Activated CD8-positive, alpha-beta T cell treated with anti-CD3 and anti-CD28 coated beads for 36 hours (primary cell): ENCODE data around the gene MTX1. TPM values are rescaled to one million over a fixed set of nuclear protein-coding genes. Genes with fewer than 3 reads are reported as not detected.

Experiments used
- ATAC-seq: fragments of 200-7000 bp; cut with Tn5 transposase; one replicate; pipeline ENCODE4 v1.10.0; 2021; ENCODE audit warnings: mild to moderate bottlenecking, moderate library complexity
- CTCF ChIA-PET: fragments of 350-600 bp; sonication (Branson Sonifier 250); formaldehyde crosslinking; loops from one replicate; lab custom pipeline; 2021; ENCODE audit warnings: antibody characterized with exemption; lab: Charles Lee
- POLR2A ChIA-PET: fragments of 350-600 bp; sonication (Branson Sonifier 250); formaldehyde crosslinking; loops from one replicate; lab custom pipeline; 2021; ENCODE audit warnings: antibody characterized with exemption; lab: Charles Lee
- DNase-seq: peaks from one replicate; pipeline ENCODE4 v3.0.0-alpha.2; 2020
- H3K27ac Mint-ChIP-seq: one replicate; pipeline ENCODE4 v1.8.0; 2021; ENCODE audit warnings: mild to moderate bottlenecking, mixed read lengths
- H3K27me3 Mint-ChIP-seq: one replicate; pipeline ENCODE4 v1.8.0; 2021; ENCODE audit warnings: mixed read lengths
- H3K36me3 Mint-ChIP-seq: one replicate; pipeline ENCODE4 v1.8.0; 2021; ENCODE audit warnings: low read depth, mixed read lengths
- H3K4me1 Mint-ChIP-seq: one replicate; pipeline ENCODE4 v1.8.0; 2021; ENCODE audit warnings: low read depth, mixed read lengths
- H3K4me3 Mint-ChIP-seq: one replicate; pipeline ENCODE4 v1.8.0; 2021; ENCODE audit warnings: mild to moderate bottlenecking, moderate library complexity, mixed read lengths
- H3K9me3 Mint-ChIP-seq: one replicate; pipeline ENCODE4 v1.8.0; 2021; ENCODE audit warnings: mixed read lengths
- intact Hi-C: fragments of 100-400 bp; cut with micrococcal nuclease; formaldehyde crosslinking; loops from one replicate; pipeline ENCODE4 v1.10.0; 2022
- total RNA-seq, 2 experiments: library from RNA; stranded (reverse); gene quantifications; one replicate each; pipeline ENCODE4 v1.2.3, GENCODE V29; 2021
- TF ChIP-seq, protein P1 (sequence below): fragments of 200-600 bp; IDR thresholded peaks from one replicate; pipeline ENCODE4 v1.8.0; 2022; ENCODE audit warnings: antibody characterized with exemption, mild to moderate bottlenecking

The MTX1 gene
- total RNA-seq, 2 experiments from 2014 or later, result 59.2 to 61.0 TPM

DNA sequence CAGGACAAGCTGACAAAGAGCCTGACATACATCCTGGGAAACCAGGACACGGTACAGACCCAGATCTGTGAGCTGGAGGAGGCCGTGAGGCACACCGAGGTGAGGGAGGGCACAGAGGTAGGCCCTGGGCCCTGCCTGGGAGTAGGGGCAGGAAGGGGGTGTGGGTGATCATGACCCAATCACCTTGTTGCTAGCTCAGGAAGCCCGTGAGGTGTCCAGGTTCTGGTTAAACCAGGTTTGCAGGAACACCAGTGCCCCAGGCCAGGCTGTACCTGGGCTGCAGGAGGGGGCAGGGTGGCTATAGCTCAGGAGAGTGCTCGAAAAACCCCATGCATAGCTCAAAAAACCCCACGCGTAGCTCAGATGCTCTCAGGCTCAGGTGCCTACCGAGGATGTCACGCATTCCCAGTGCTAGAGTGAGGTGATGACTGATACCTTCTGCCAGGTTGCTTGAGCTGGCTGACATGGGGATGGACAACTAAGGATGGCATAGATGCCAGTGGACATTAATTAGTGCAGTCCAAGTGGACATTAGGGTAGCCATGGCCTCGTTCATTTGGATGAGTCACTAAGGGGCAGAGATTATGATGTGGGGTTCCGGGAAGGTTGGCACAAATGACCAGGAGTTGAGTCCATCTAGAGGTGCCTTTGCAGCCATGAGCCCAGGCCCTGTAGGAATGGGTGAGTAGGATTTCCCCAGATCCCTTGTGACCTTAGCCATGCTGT lies 31.1 kb upstream of the MTX1 start:
- DNase-seq (no peak), ATAC-seq (no peak)
- Mint-ChIP-seq H3K9me3 (no peaks in the 10 kb centered on the region), H3K36me3 (peaks cover 14% of the 10 kb centered on the region), H3K4me1 (peaks cover 31% of the 10 kb centered on the region), H3K27me3 (no peaks in the 10 kb centered on the region), H3K4me3 (no peak overlapping the region), H3K27ac (no peak overlapping the region)
- CTCF ChIA-PET, result interaction anchor here (0.7 to 8.7 kb wide), 17 partner anchors 9 to 93 kb away, joined by 3 to 175 read pairs (median 4); partner anchors contain the start of genes DPM3, SLC50A1 and THBS3
- intact Hi-C loops, result loop anchor here (5.0 kb wide), 1 partner anchor 50 kb away; no protein-coding TSS in a partner anchor
- POLR2A ChIA-PET, result interaction anchor here (1.0 to 6.9 kb wide), 3 partner anchors 9 to 68 kb away, joined by 4 to 57 read pairs (median 4); no protein-coding TSS in a partner anchor
- TF ChIP-seq, protein P1, sequence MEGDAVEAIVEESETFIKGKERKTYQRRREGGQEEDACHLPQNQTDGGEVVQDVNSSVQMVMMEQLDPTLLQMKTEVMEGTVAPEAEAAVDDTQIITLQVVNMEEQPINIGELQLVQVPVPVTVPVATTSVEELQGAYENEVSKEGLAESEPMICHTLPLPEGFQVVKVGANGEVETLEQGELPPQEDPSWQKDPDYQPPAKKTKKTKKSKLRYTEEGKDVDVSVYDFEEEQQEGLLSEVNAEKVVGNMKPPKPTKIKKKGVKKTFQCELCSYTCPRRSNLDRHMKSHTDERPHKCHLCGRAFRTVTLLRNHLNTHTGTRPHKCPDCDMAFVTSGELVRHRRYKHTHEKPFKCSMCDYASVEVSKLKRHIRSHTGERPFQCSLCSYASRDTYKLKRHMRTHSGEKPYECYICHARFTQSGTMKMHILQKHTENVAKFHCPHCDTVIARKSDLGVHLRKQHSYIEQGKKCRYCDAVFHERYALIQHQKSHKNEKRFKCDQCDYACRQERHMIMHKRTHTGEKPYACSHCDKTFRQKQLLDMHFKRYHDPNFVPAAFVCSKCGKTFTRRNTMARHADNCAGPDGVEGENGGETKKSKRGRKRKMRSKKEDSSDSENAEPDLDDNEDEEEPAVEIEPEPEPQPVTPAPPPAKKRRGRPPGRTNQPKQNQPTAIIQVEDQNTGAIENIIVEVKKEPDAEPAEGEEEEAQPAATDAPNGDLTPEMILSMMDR, result no peak

DNA sequence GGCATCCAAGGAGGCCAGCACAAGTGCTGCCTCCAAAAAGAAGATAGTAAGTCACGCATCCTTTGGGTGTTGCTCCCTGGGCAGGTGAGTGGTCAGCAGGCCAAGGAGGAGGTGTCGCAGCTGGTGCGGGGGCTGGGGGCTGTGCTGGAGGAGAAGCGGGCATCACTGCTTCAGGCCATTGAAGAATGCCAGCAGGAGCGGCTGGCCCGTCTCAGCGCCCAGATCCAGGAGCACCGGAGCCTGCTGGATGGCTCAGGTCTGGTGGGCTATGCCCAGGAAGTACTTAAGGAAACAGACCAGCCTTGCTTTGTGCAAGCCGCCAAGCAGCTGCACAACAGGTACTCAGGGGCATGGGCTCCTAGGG lies 30.6 kb upstream of the MTX1 start:
- ATAC-seq, result no peak
- no peak overlapping the region for H3K27ac Mint-ChIP-seq
- no peak overlapping the region for H3K4me3 Mint-ChIP-seq
- H3K4me1 Mint-ChIP-seq, result peaks cover 29% of the 10 kb centered on the region
- no peaks in the 10 kb centered on the region for H3K9me3 Mint-ChIP-seq
- H3K36me3 Mint-ChIP-seq, result peaks cover 13% of the 10 kb centered on the region
- no peak for DNase-seq
- TF ChIP-seq, protein P1, result no peak
- ChIA-PET CTCF (interaction anchor here (0.9 to 8.7 kb wide), 13 partner anchors 10 to 93 kb away, joined by 3 to 175 read pairs (median 5); partner anchors contain the start of genes DPM3, SLC50A1 and THBS3), POLR2A (interaction anchor here (1.0 to 6.9 kb wide), 2 partner anchors 16 to 67 kb away, joined by 4 to 57 read pairs; no protein-coding TSS in a partner anchor)
- intact Hi-C loops, result loop anchor here (5.0 kb wide), 1 partner anchor 49 kb away; no protein-coding TSS in a partner anchor
- H3K27me3 Mint-ChIP-seq, result no peaks in the 10 kb centered on the region

DNA sequence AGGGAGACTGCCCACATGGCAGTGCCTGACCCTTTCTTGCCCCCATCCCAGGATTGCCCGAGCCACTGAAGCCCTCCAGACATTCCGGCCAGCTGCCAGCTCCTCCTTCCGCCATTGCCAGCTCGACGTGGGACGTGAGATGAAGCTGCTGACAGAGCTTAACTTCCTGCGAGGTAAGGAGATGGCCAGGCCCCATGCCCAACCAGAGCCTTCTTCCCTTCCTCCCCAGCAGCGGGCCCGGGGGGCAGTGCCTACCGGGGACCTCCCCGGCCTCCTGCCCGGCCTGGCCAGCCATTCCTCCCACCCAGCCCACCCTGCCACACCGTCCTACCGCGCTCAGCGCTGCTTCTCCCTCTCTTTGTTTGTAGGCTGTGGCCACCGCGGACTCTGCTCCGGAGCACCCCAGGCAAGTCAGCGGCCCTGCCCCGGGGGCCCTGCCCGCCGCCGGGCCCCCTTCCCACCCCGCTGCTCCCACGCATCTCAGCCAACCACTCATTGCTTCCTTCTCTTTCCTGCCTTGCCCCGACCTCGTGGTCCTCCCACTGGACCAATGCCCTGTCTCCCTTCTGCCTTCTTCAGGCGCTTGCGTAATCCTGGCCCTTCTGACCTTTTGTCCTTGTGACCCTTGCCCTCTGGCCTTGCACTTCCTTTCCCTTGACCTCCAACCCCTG lies 29.9 kb upstream of the MTX1 start:
- ChIA-PET CTCF (interaction anchor here (1.4 to 8.7 kb wide), 4 partner anchors 15 to 87 kb away, joined by 4 to 175 read pairs (median 8); partner anchors contain the start of gene THBS3), POLR2A (interaction anchor here (6.9 kb wide), 1 partner anchor 15 kb away, joined by 57 read pairs; no protein-coding TSS in a partner anchor)
- ATAC-seq, result no peak
- TF ChIP-seq, protein P1, result no peak
- Mint-ChIP-seq H3K9me3 (no peaks in the 10 kb centered on the region), H3K4me1 (peaks cover 23% of the 10 kb centered on the region), H3K27me3 (no peaks in the 10 kb centered on the region), H3K4me3 (no peak overlapping the region), H3K36me3 (peaks cover 11% of the 10 kb centered on the region), H3K27ac (no peak overlapping the region)
- intact Hi-C loops, result loop anchor here (5.0 kb wide), 1 partner anchor 49 kb away; no protein-coding TSS in a partner anchor
- DNase-seq, result no peak

DNA sequence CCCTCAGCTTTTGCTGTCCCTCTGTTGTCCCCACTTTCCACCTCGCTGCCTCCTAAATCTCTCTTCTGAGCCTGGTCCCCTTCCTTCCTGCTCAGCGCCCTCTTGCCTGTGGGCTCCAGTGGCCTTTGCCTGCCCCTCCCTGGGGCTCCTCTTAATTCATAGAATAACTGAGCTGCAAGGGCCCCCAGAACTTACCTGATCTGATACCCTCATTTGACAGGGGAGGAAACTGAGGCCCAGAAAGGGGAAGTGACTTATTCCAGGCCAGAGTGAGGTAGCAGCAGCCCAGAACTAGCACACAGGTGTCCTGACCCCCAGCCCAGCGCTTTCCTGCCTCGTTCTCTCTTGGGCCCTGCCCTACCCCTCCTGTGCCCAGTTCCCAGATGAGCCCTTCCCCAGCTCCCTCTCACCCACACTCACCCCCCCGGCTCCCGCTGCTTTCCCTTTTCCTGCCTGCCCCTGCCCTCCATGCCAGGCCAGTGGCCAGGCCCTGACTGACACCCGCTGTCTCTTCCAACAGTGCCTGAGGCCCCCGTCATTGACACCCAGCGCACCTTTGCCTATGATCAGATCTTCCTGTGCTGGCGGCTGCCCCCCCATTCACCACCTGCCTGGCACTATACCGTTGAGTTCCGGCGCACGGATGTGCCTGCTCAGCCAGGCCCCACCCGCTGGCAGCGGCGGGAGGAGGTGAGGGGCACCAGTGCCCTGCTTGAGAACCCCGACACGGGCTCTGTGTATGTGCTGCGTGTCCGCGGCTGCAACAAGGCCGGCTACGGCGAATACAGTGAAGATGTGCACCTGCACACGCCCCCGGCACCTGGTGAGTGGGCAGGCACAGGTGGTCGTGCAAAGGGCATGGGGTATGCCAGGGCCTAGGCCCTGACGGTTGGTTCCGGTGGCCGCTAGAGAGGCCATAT lies 29.1 kb upstream of the MTX1 start:
- intact Hi-C loops, result loop anchor here (5.0 kb wide), 1 partner anchor 48 kb away; no protein-coding TSS in a partner anchor
- peaks cover 17% of the 10 kb centered on the region for H3K4me1 Mint-ChIP-seq
- POLR2A ChIA-PET, result no interaction called here

More for the DNA sequence above, 29.1 kb upstream of the MTX1 start:
- CTCF ChIA-PET, result interaction anchor here (0.6 kb wide), 1 partner anchor 14 kb away, joined by 4 read pairs; no protein-coding TSS in a partner anchor
- ATAC-seq, result no peak
- H3K9me3 Mint-ChIP-seq, result no peaks in the 10 kb centered on the region
- H3K27ac Mint-ChIP-seq, result no peak overlapping the region
- H3K4me3 Mint-ChIP-seq, result no peak overlapping the region
- TF ChIP-seq, protein P1, result no peak
- no peak for DNase-seq
- peaks cover 11% of the 10 kb centered on the region for H3K36me3 Mint-ChIP-seq
- H3K27me3 Mint-ChIP-seq, result no peaks in the 10 kb centered on the region
